Osteoblast (primary cell): ENCODE measurements around the gene VAV2. TPM values are rescaled to one million over a fixed set of nuclear protein-coding genes. Genes with fewer than 3 reads are reported as not detected.

ENCODE experiments used
- DNase-seq: peaks from one replicate; pipeline ENCODE4 v3.0.0; 2011; ENCODE audit warnings: low spot score, mixed read lengths; ENCODE audit not compliant: insufficient read length; ENCODE audit errors: missing footprints
- H2AFZ ChIP-seq: 2 replicates; pipeline ENCODE4 v1.6.0; 2011; ENCODE audit warnings: mild to moderate bottlenecking, low read length
- H3K27ac ChIP-seq: 2 replicates; pipeline ENCODE4 v1.5.1; 2011; ENCODE audit warnings: mild to moderate bottlenecking, low read depth, low read length, moderate library complexity
- H3K27me3 ChIP-seq: 2 replicates; pipeline ENCODE4 v1.6.0; 2012; ENCODE audit warnings: mild to moderate bottlenecking, control low read depth, inconsistent platforms, low read length, moderate library complexity; ENCODE audit not compliant: insufficient read depth
- H3K36me3 ChIP-seq: 2 replicates; pipeline ENCODE4 v1.5.1; 2011; ENCODE audit warnings: mild to moderate bottlenecking, low read length, control low read depth, moderate library complexity; ENCODE audit not compliant: insufficient read depth
- H3K4me1 ChIP-seq: 2 replicates; pipeline ENCODE4 v1.5.1; 2011; ENCODE audit warnings: mild to moderate bottlenecking, low read length, control low read depth, moderate library complexity; ENCODE audit not compliant: insufficient read depth
- H3K4me2 ChIP-seq: 2 replicates; pipeline ENCODE4 v1.6.0; 2011; ENCODE audit warnings: mild to moderate bottlenecking, low read length; ENCODE audit not compliant: insufficient read depth
- H3K4me3 ChIP-seq: fragments of 200-600 bp; sonication (generic); 3 replicates; pipeline ENCODE4 v1.5.1; 2012; ENCODE audit warnings: mild to moderate bottlenecking, low read length, inconsistent platforms; ENCODE audit not compliant: insufficient read depth
- H3K79me2 ChIP-seq: 2 replicates; pipeline ENCODE4 v1.6.0; 2012; ENCODE audit warnings: mild to moderate bottlenecking, low read length, control low read depth, inconsistent platforms; ENCODE audit not compliant: insufficient read depth
- H3K9me3 ChIP-seq: 2 replicates; pipeline ENCODE4 v1.5.1; 2011; ENCODE audit warnings: low read depth, low read length, control low read depth
- H4K20me1 ChIP-seq: 2 replicates; pipeline ENCODE4 v1.6.0; 2012; ENCODE audit warnings: mild to moderate bottlenecking, low read length, control low read depth; ENCODE audit not compliant: insufficient read depth
- CTCF ChIP-seq: IDR thresholded peaks from 2 replicates; pipeline ENCODE4 v1.5.1; 2011; ENCODE audit warnings: mild to moderate bottlenecking, low read depth, low read length, moderate library complexity; ENCODE audit errors: extremely low read depth
- total RNA-seq: library from RNA; depleted of rRNA; stranded (reverse); fragments of >200 nt; gene quantifications from 2 replicates; pipeline ENCODE4 v1.2.3, GENCODE V29; 2012

VAV2 gene
- total RNA-seq, 1 donor, result 8.0 TPM

DNA sequence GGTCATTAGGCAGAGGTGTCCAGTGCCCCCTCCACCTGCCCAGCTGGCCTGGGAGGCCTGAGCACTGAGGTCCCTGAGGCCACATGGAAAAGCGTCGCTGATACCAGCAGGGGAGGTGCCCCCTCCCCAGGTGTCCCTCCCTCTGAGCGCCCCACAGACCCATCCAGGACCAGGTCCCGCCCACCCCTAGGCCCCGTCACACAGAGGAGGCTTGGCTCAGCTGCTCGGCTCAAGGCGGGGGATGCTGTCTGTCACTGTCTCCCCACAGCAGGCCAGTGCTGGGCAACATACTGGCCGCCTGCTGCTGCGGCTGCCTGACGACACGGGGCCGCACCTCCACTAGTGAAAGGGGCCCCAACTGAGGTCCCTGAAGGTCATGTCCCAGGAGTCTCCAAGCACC is 71.7 kb downstream of the VAV2 start:
- no peaks in the 10 kb centered on the region for H3K4me1 ChIP-seq
- H3K79me2 ChIP-seq, result peaks cover 63% of the 10 kb centered on the region
- TF ChIP-seq CTCF, result no peak
- H3K4me3 ChIP-seq, result no peak overlapping the region
- no peak overlapping the region for H3K27ac ChIP-seq
- no peak for DNase-seq
- H3K4me2 ChIP-seq, result no peak overlapping the region
- H3K36me3 ChIP-seq, result no peaks in the 10 kb centered on the region
- H4K20me1 ChIP-seq, result peaks cover 43% of the 10 kb centered on the region
- H3K27me3 ChIP-seq, result no peaks in the 10 kb centered on the region
- H2AFZ ChIP-seq, result no peak overlapping the region
- H3K9me3 ChIP-seq, result no peaks in the 10 kb centered on the region

GRCh38 chr9:133919253-133920115 is 72.6 kb downstream of the VAV2 start:
- H4K20me1 ChIP-seq, result peaks cover 50% of the 10 kb centered on the region
- H3K79me2 ChIP-seq, result peaks cover 65% of the 10 kb centered on the region

GRCh38 chr9:133918111-133918813 is 73.9 kb downstream of the VAV2 start:
- H2AFZ ChIP-seq, result no peak overlapping the region
- no peaks in the 10 kb centered on the region for H3K9me3 ChIP-seq
- peaks cover 72% of the 10 kb centered on the region for H3K79me2 ChIP-seq
- H3K27ac ChIP-seq, result no peak overlapping the region
- H3K4me2 ChIP-seq, result no peak overlapping the region
- no peaks in the 10 kb centered on the region for H3K36me3 ChIP-seq
- no peak for TF ChIP-seq CTCF
- H3K27me3 ChIP-seq, result no peaks in the 10 kb centered on the region
- peaks cover 61% of the 10 kb centered on the region for H4K20me1 ChIP-seq
- no peaks in the 10 kb centered on the region for H3K4me1 ChIP-seq
- no peak for DNase-seq
- no peak overlapping the region for H3K4me3 ChIP-seq

More at GRCh38 chr9:133919253-133920115, 72.6 kb downstream of the VAV2 start:
- Histone ChIP-seq H2AFZ (no peak overlapping the region), H3K4me3 (no peak overlapping the region), H3K27ac (no peak overlapping the region), H3K36me3 (no peaks in the 10 kb centered on the region), H3K27me3 (no peaks in the 10 kb centered on the region), H3K9me3 (no peaks in the 10 kb centered on the region), H3K4me1 (no peaks in the 10 kb centered on the region), H3K4me2 (no peak overlapping the region)
- no peak for DNase-seq
- no peak for TF ChIP-seq CTCF

DNA sequence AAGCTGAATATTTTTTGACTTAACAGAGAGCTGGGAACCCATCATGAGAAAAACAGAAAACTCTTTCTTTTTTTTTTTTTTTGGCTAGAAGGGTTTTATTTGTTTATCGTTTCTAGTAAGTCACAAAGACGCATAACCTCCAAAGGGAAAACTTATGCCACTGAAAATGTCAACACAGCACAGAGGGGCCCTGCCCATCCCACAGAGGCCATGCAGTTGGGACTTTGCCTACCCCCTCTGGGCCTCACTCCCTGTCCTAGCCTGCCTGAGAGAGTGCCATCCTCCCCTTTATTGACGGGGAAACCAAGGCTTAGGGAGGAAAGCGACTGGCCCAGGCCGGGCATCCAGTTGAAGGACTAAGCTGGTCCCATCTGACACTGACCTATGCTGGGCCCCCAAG is 74.7 kb downstream of the VAV2 start:
- no peak for TF ChIP-seq CTCF
- Histone ChIP-seq H3K27ac (no peak overlapping the region), H3K4me1 (no peaks in the 10 kb centered on the region), H3K4me2 (no peak overlapping the region), H3K79me2 (peaks cover 75% of the 10 kb centered on the region), H4K20me1 (peaks cover 64% of the 10 kb centered on the region), H3K9me3 (no peaks in the 10 kb centered on the region), H3K4me3 (no peak overlapping the region), H3K27me3 (no peaks in the 10 kb centered on the region), H2AFZ (no peak overlapping the region), H3K36me3 (no peaks in the 10 kb centered on the region)
- no peak for DNase-seq
